Measurements from ENCODE around the gene HMGN5.

HMGN5 gene

GRCh38 chrX:81201671-81202455 is at the start of gene HMGN5, which contains the start of gene SH3BGRL:
Gene HMGN5 (minus strand): TSS chrX:81201913. CDS start chrX:81121549, 80,364 bp downstream.
Gene SH3BGRL (plus strand): TSS chrX:81202102. CDS start chrX:81202201, 99 bp downstream.
- DNase-seq: peak; percentile 69 to 82

- no peak for DNase-seq
These were observed 40.0 kb upstream of the HMGN5 start for GRCh38 chrX:81241753-81242152.

GRCh38 chrX:81240701-81241331 is 39.1 kb upstream of the HMGN5 start:
- no peak for DNase-seq

GRCh38 chrX:81238166-81238565 is 36.5 kb upstream of the HMGN5 start:
- no peak for DNase-seq

GRCh38 chrX:81237516-81237915 is 35.8 kb upstream of the HMGN5 start:
- no peak for DNase-seq

GRCh38 chrX:81232218-81232617 is 30.5 kb upstream of the HMGN5 start:
- DNase-seq: no peak

GRCh38 chrX:81231476-81231875 is 29.8 kb upstream of the HMGN5 start:
- no peak for DNase-seq

GRCh38 chrX:81229901-81230300 is 28.2 kb upstream of the HMGN5 start:
- no peak for DNase-seq

GRCh38 chrX:81229229-81229628 is 27.5 kb upstream of the HMGN5 start:
- no peak for DNase-seq

GRCh38 chrX:81215685-81216084 is 14.0 kb upstream of the HMGN5 start:
- no peak for DNase-seq

GRCh38 chrX:81208916-81209315 is 7.2 kb upstream of the HMGN5 start:
- no peak for DNase-seq

- no peak for DNase-seq
These were observed 4.8 kb upstream of the HMGN5 start for GRCh38 chrX:81206476-81206875.

- no peak for DNase-seq
These were observed 3.8 kb upstream of the HMGN5 start for GRCh38 chrX:81205551-81205950.

GRCh38 chrX:81202943-81203342 is 1.2 kb upstream of the HMGN5 start:
- DNase-seq: no peak

GRCh38 chrX:81202456-81202819 is 725 bp upstream of the HMGN5 start:
- no peak for DNase-seq

GRCh38 chrX:81201071-81201470 is 642 bp downstream of the HMGN5 start:
- DNase-seq: no peak

- DNase-seq: peak; percentile 52 to 54
These were observed 6.0 kb downstream of the HMGN5 start for GRCh38 chrX:81195712-81196111.

- no peak for DNase-seq
These were observed 6.5 kb downstream of the HMGN5 start for GRCh38 chrX:81195259-81195658.

GRCh38 chrX:81174286-81174685 is 27.4 kb downstream of the HMGN5 start:
- DNase-seq: no peak

- no peak for DNase-seq
These were observed 33.3 kb downstream of the HMGN5 start for GRCh38 chrX:81168391-81168790.

- DNase-seq: peak; percentile 81 to 96
These were observed 80.0 kb downstream of the HMGN5 start for GRCh38 chrX:81121513-81122363.

- peak; percentile 24 to 66 for DNase-seq
These were observed 80.8 kb downstream of the HMGN5 start for GRCh38 chrX:81120936-81121371.

- DNase-seq: peak in 1 of 2 experiments; percentile 45
These were observed 81.3 kb downstream of the HMGN5 start for GRCh38 chrX:81120258-81120935.
